Nephron progenitor cell (in vitro differentiated cells): ENCODE data around the gene ACTN4.
A peak's percentile ranks its signal among the peaks of the same experiment; 100 is the strongest.

Experiments
- DNase-seq: peaks from one replicate; pipeline ENCODE4 v3.0.0; 2021
- H3K27ac Mint-ChIP-seq: 2 replicates; pipeline ENCODE4 v1.8.0; 2021; ENCODE audit warnings: mild to moderate bottlenecking, moderate library complexity, mixed read lengths
- H3K27me3 Mint-ChIP-seq: 2 replicates; pipeline ENCODE4 v1.8.0; 2021; ENCODE audit warnings: mild to moderate bottlenecking, low read depth, mixed read lengths; ENCODE audit not compliant: poor library complexity
- H3K36me3 Mint-ChIP-seq: 2 replicates; pipeline ENCODE4 v1.8.0; 2021; ENCODE audit warnings: low read depth, mixed read lengths
- H3K4me1 Mint-ChIP-seq: 2 replicates; pipeline ENCODE4 v1.8.0; 2021; ENCODE audit warnings: mixed read lengths
- H3K4me3 Mint-ChIP-seq: 2 replicates; pipeline ENCODE4 v1.8.0; 2021; ENCODE audit warnings: mild to moderate bottlenecking, moderate library complexity, mixed read lengths
- H3K9me3 Mint-ChIP-seq: 2 replicates; pipeline ENCODE4 v1.8.0; 2021; ENCODE audit warnings: mild to moderate bottlenecking, moderate library complexity, mixed read lengths
- TF ChIP-seq, protein P1 (sequence below): fragments of 200-600 bp; sonication (generic); IDR thresholded peaks from 2 replicates; pipeline ENCODE4 v1.5.0; 2021; ENCODE audit warnings: antibody characterized with exemption

The ACTN4 gene

DNA sequence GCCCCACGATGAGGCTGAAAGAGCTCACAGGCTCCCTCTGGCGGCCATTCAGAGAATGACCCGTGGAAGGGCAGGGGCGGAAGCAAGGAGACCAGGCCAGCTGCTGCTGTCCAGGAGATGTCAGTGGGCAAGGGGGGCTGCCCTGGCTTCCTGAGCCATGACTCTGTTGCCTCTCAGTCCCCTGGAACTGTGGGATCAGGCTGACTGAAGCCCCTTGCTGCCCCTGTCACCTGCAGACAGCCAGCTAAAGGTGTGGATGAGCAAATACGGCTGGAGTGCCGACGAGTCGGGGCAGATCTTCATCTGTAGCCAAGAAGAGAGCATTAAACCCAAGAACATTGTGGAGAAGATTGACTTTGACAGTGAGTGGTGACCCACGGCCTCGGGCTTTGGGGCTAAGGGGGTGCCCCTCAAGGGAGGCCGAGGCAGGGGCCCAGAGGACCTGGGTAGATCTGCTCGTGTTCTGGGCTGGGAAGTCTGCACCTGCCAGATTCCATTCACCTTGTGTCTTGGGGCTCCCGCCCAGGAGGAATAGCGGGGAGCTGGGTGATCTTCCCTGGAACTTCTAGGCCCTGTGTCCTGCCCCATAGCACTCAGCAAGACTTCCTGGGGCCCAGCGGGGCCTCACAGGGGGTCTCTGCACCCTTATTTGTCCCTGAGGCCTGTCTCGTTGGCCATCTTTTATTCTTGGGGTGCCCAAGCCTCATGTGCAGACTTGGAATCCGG lies 12.5 kb upstream of the ACTN4 start:
- no peak overlapping the region for H3K4me3 Mint-ChIP-seq
- peak; percentile 86 for DNase-seq
- peak overlapping the region; percentile 93 for H3K27ac Mint-ChIP-seq
- H3K4me1 Mint-ChIP-seq = peaks cover 38% of the 10 kb centered on the region
- H3K27me3 Mint-ChIP-seq = no peaks in the 10 kb centered on the region
- TF ChIP-seq, protein P1, sequence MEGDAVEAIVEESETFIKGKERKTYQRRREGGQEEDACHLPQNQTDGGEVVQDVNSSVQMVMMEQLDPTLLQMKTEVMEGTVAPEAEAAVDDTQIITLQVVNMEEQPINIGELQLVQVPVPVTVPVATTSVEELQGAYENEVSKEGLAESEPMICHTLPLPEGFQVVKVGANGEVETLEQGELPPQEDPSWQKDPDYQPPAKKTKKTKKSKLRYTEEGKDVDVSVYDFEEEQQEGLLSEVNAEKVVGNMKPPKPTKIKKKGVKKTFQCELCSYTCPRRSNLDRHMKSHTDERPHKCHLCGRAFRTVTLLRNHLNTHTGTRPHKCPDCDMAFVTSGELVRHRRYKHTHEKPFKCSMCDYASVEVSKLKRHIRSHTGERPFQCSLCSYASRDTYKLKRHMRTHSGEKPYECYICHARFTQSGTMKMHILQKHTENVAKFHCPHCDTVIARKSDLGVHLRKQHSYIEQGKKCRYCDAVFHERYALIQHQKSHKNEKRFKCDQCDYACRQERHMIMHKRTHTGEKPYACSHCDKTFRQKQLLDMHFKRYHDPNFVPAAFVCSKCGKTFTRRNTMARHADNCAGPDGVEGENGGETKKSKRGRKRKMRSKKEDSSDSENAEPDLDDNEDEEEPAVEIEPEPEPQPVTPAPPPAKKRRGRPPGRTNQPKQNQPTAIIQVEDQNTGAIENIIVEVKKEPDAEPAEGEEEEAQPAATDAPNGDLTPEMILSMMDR = peak; percentile 98
- H3K36me3 Mint-ChIP-seq = peaks cover 42% of the 10 kb centered on the region
- H3K9me3 Mint-ChIP-seq = no peaks in the 10 kb centered on the region

DNA sequence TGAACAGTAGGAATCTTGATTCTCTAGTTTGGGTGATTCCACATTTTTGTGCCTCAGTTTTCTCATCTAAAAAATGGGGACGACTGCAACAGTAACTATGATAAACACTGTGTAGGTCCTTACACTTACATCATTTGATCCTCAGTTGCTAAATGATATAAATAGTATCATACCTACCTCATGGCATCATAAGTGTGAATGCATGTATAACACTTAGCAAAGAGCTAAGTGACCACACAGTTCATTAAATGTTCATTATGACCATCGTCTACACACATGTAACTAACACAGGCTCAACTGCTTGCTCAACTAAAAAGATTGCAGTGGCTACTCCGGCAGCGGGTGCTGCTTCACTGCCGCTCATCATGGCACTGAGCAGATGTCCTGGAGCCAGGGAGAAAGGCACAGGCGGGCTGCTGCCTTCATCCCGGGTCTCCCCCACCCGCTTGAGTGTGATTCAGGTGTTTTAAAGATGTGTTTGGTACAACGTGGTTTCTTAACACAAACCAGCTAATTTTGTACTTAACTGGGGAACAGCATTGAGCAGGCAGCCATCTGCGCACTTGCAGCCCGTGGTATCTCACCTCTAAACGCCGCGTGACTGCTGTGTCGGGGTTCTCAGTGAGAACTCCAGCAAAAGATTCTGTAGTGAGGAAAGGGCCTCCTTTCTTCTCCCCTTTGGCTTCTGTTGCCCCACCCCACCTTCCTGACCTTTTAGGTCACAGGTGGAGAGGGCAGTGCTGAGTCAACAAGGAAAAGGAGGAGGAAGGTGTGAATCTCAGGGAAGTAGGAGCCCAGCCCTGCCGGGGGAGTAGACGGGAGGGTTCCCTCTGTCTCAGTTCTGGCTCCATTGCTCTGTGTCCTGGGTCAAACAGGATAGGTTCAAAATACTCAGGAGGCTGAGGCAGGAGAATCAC lies 11.7 kb upstream of the ACTN4 start:
- Mint-ChIP-seq H3K9me3 (no peaks in the 10 kb centered on the region), H3K27ac (peak overlapping the region; percentile 92), H3K4me3 (no peak overlapping the region), H3K27me3 (no peaks in the 10 kb centered on the region), H3K4me1 (peaks cover 38% of the 10 kb centered on the region), H3K36me3 (peaks cover 40% of the 10 kb centered on the region)
- TF ChIP-seq, protein P1 = no peak
- DNase-seq = no peak

GRCh38 chr19:38638461-38638860 lies 9.0 kb upstream of the ACTN4 start:
- no peaks in the 10 kb centered on the region for H3K9me3 Mint-ChIP-seq
- H3K27me3 Mint-ChIP-seq = no peaks in the 10 kb centered on the region
- H3K36me3 Mint-ChIP-seq = peaks cover 14% of the 10 kb centered on the region
- peaks cover 35% of the 10 kb centered on the region for H3K4me1 Mint-ChIP-seq
- no peak overlapping the region for H3K4me3 Mint-ChIP-seq
- DNase-seq = no peak
- peak overlapping the region; percentile 22 for H3K27ac Mint-ChIP-seq
- TF ChIP-seq, protein P1 = no peak

DNA sequence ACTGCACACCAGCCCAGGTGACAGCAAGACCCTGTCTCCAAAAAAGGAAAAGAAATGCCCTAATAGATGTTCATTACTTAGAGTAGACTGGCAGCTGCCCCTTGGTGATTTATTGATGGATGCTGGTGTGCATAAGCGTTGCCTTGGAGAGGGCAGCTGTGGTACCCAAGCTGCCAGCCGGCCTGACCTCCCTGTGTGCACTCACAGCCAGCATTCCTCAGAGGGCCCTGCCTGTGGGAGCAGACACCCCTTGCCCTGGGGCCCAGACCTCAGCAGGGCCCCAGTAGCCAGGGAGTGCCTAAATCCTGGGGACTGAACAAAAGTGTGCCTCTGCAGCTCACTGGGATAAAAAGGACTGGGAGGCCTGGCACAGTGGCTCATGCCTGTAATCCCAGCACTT lies 7.8 kb upstream of the ACTN4 start:
- H3K4me1 Mint-ChIP-seq = peaks cover 32% of the 10 kb centered on the region
- TF ChIP-seq, protein P1 = no peak
- H3K4me3 Mint-ChIP-seq = no peak overlapping the region
- peaks cover 9% of the 10 kb centered on the region for H3K36me3 Mint-ChIP-seq
- no peak for DNase-seq
- no peaks in the 10 kb centered on the region for H3K27me3 Mint-ChIP-seq
- H3K27ac Mint-ChIP-seq = no peak overlapping the region
- no peaks in the 10 kb centered on the region for H3K9me3 Mint-ChIP-seq

- peak overlapping the region; percentile 48 for H3K27ac Mint-ChIP-seq
- no peaks in the 10 kb centered on the region for H3K27me3 Mint-ChIP-seq
- H3K9me3 Mint-ChIP-seq = no peaks in the 10 kb centered on the region
- peaks cover 6% of the 10 kb centered on the region for H3K36me3 Mint-ChIP-seq
- TF ChIP-seq, protein P1 = no peak
- peaks cover 33% of the 10 kb centered on the region for H3K4me1 Mint-ChIP-seq
- no peak for DNase-seq
- no peak overlapping the region for H3K4me3 Mint-ChIP-seq
Observed at GRCh38 chr19:38640368-38640767, 7.1 kb upstream of the ACTN4 start.
